HEK293 (cell line): Measurements from ENCODE around the gene PSMD12.
A peak's percentile ranks its signal among the peaks of the same experiment; 100 is the strongest.

Experiments used
- CTCF ChIA-PET: fragments of 350-600 bp; formaldehyde crosslinking; extraction: SDS; loops from one replicate; lab custom pipeline; 2021; ENCODE audit warnings: antibody characterized with exemption; lab: Yijun Ruan, JAX
- POLR2A ChIA-PET: fragments of 300-600 bp; formaldehyde crosslinking; extraction: SDS; loops from one replicate; lab custom pipeline; 2020; ENCODE audit warnings: antibody characterized with exemption, inconsistent platforms; lab: Yijun Ruan, JAX
- H3K27ac ChIP-seq: fragments of 200-500 bp; sonication (Bioruptor generic); 2 replicates; pipeline ENCODE4 v1.5.1; 2014; ENCODE audit warnings: low read depth, low read length, control low read depth, inconsistent platforms; ENCODE audit errors: extremely low read depth
- H3K36me3 ChIP-seq, 2 experiments: fragments of 200-500 bp in 1 of 2; sonication (Bioruptor generic) in 1 of 2; 1 replicate in 1 of 2; 2 replicates in 1 of 2; pipeline ENCODE4 v1.5.1; 2014 to 2017; ENCODE audit warnings: inconsistent platforms in 2 of 2, low read length in 2 of 2; ENCODE audit not compliant: control insufficient read depth in 2 of 2, insufficient read depth in 1 of 2
- H3K4me1 ChIP-seq: fragments of 200-500 bp; sonication (Bioruptor generic); 2 replicates; pipeline ENCODE4 v1.5.1; 2014; ENCODE audit warnings: mild to moderate bottlenecking, low read length, inconsistent platforms; ENCODE audit not compliant: control insufficient read depth, insufficient read depth
- H3K4me3 ChIP-seq: 2 replicates; pipeline ENCODE4 v1.5.1; 2011; ENCODE audit warnings: low read depth, mild to moderate bottlenecking, control low read depth, low read length, moderate library complexity
- H3K9me3 ChIP-seq: fragments of 200-500 bp; sonication (Bioruptor generic); 2 replicates; pipeline ENCODE4 v1.5.1; 2014; ENCODE audit warnings: low read depth, low read length, inconsistent platforms; ENCODE audit not compliant: control insufficient read depth, insufficient read depth
- GLI4 ChIP-seq: fragments of 450-650 bp; formaldehyde crosslinking; IDR thresholded peaks from 2 replicates; pipeline ENCODE4 v1.5.1; 2016; ENCODE audit warnings: missing biosample characterization, missing genetic modification characterization
- PRDM1 ChIP-seq: fragments of 450-650 bp; formaldehyde crosslinking; IDR thresholded peaks from 2 replicates; pipeline ENCODE4; 2016; ENCODE audit warnings: missing biosample characterization, missing genetic modification characterization
- TCF7L2 ChIP-seq: IDR thresholded peaks from 2 replicates; pipeline ENCODE4 v1.6.1; 2011; ENCODE audit warnings: low read depth, mild to moderate bottlenecking, inconsistent platforms, low read length, moderate library complexity, borderline replicate concordance
- ZBTB20 ChIP-seq: fragments of 450-650 bp; formaldehyde crosslinking; IDR thresholded peaks from 2 replicates; pipeline ENCODE4 v1.5.1; 2016; ENCODE audit warnings: missing biosample characterization, missing genetic modification characterization
- ZNF157 ChIP-seq: fragments of 450-650 bp; formaldehyde crosslinking; IDR thresholded peaks from 2 replicates; pipeline ENCODE4 v1.5.1; 2016; ENCODE audit warnings: missing biosample characterization, missing genetic modification characterization
- ZNF174 ChIP-seq: fragments of 450-650 bp; formaldehyde crosslinking; IDR thresholded peaks from 2 replicates; pipeline ENCODE4 v1.5.0; 2017; ENCODE audit warnings: missing biosample characterization, mild to moderate bottlenecking, missing genetic modification characterization
- ZNF366 ChIP-seq: fragments of 450-650 bp; formaldehyde crosslinking; conservative IDR thresholded peaks from 2 replicates; pipeline ENCODE4 v1.5.1; 2016; ENCODE audit warnings: missing biosample characterization, missing genetic modification characterization
- ZNF488 ChIP-seq: fragments of 450-650 bp; formaldehyde crosslinking; IDR thresholded peaks from 2 replicates; pipeline ENCODE4 v1.5.1; 2016; ENCODE audit warnings: missing biosample characterization, missing genetic modification characterization
- ZNF623 ChIP-seq: fragments of 450-650 bp; formaldehyde crosslinking; IDR thresholded peaks from 2 replicates; pipeline ENCODE4 v1.5.1; 2016; ENCODE audit warnings: missing biosample characterization, missing genetic modification characterization
- ZNF626 ChIP-seq: fragments of 450-650 bp; sonication (Bioruptor Pico); formaldehyde crosslinking; IDR thresholded peaks from 2 replicates; pipeline ENCODE4 v1.5.1; 2018; ENCODE audit warnings: missing biosample characterization, missing genetic modification characterization, inconsistent platforms
- ZNF629 ChIP-seq: fragments of 450-650 bp; formaldehyde crosslinking; IDR thresholded peaks from 2 replicates; pipeline ENCODE4 v1.5.1; 2017; ENCODE audit warnings: missing biosample characterization, missing genetic modification characterization
- ZNF670 ChIP-seq: fragments of 450-650 bp; formaldehyde crosslinking; IDR thresholded peaks from 2 replicates; pipeline ENCODE4 v1.5.1; 2016; ENCODE audit warnings: missing biosample characterization, missing genetic modification characterization, low read depth
- ZNF707 ChIP-seq: fragments of 450-650 bp; formaldehyde crosslinking; IDR thresholded peaks from 2 replicates; pipeline ENCODE4 v1.5.1; 2016; ENCODE audit warnings: missing biosample characterization, missing genetic modification characterization
- ZNF785 ChIP-seq: fragments of 450-650 bp; formaldehyde crosslinking; IDR thresholded peaks from 2 replicates; pipeline ENCODE4 v1.5.1; 2016; ENCODE audit warnings: missing biosample characterization, missing genetic modification characterization
- TF ChIP-seq, protein P1 (sequence below): fragments of 450-650 bp; formaldehyde crosslinking; conservative IDR thresholded peaks from 2 replicates; pipeline ENCODE4 v1.5.1; 2016; ENCODE audit warnings: low read depth, missing biosample characterization, missing genetic modification characterization
- TF ChIP-seq, protein P2 (sequence below): fragments of 450-650 bp; formaldehyde crosslinking; IDR thresholded peaks from 2 replicates; pipeline ENCODE4 v1.5.1; 2016; ENCODE audit warnings: missing biosample characterization, missing genetic modification characterization, borderline replicate concordance
- TF ChIP-seq, protein P3 (sequence below): fragments of 450-650 bp; formaldehyde crosslinking; IDR thresholded peaks from 2 replicates; pipeline ENCODE4 v1.5.1; 2017; ENCODE audit warnings: missing biosample characterization, missing genetic modification characterization
- TF ChIP-seq, protein P4 (sequence below): fragments of 450-650 bp; formaldehyde crosslinking; IDR thresholded peaks from 2 replicates; pipeline ENCODE4 v1.5.1; 2016; ENCODE audit warnings: missing biosample characterization, missing genetic modification characterization
- TF ChIP-seq, protein P5 (sequence below): sonication (generic); formaldehyde crosslinking; IDR thresholded peaks from 2 replicates; pipeline ENCODE4 v1.8.1; 2022; ENCODE audit warnings: mild to moderate bottlenecking, moderate library complexity, missing genetic modification reagents

Gene PSMD12

DNA sequence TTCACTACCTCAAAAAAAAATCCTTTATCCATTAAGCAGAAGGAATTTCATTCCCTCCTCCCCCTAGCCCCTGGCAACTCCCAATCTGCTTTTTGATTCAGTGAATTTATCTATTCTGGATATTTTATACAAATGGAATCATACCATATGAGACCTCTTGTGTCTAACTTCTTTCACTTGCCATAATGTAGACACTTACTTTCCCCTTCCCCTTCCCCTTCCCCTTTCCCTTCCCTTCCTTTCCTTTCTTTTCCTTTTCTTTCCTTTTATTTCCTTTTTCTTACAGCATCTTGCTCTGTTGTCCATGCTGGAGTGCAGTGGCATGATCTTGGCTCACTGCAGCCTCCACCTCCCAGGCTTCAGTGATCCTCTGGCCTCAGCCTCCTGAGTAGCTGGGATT is 50.5 kb downstream of the PSMD12 start:
- CTCF ChIA-PET, result interaction anchor here (0.6 kb wide), 3 partner anchors 9 to 401 kb away, joined by 3 to 4 read pairs (median 4); no protein-coding TSS in a partner anchor
- Histone ChIP-seq H3K4me1 (no peaks in the 10 kb centered on the region), H3K36me3 (no peaks in the 10 kb centered on the region), H3K27ac (no peak overlapping the region), H3K9me3 (no peaks in the 10 kb centered on the region), H3K4me3 (no peak overlapping the region)
- POLR2A ChIA-PET, result no interaction called here
- TF ChIP-seq ZNF488 (no peak), PRDM1 (tag by site-specific recombination) (peak; percentile 98), ZNF174 (tag by site-specific recombination) (no peak), ZNF670 (tag by site-specific recombination) (no peak)
- TF ChIP-seq, protein P1, sequence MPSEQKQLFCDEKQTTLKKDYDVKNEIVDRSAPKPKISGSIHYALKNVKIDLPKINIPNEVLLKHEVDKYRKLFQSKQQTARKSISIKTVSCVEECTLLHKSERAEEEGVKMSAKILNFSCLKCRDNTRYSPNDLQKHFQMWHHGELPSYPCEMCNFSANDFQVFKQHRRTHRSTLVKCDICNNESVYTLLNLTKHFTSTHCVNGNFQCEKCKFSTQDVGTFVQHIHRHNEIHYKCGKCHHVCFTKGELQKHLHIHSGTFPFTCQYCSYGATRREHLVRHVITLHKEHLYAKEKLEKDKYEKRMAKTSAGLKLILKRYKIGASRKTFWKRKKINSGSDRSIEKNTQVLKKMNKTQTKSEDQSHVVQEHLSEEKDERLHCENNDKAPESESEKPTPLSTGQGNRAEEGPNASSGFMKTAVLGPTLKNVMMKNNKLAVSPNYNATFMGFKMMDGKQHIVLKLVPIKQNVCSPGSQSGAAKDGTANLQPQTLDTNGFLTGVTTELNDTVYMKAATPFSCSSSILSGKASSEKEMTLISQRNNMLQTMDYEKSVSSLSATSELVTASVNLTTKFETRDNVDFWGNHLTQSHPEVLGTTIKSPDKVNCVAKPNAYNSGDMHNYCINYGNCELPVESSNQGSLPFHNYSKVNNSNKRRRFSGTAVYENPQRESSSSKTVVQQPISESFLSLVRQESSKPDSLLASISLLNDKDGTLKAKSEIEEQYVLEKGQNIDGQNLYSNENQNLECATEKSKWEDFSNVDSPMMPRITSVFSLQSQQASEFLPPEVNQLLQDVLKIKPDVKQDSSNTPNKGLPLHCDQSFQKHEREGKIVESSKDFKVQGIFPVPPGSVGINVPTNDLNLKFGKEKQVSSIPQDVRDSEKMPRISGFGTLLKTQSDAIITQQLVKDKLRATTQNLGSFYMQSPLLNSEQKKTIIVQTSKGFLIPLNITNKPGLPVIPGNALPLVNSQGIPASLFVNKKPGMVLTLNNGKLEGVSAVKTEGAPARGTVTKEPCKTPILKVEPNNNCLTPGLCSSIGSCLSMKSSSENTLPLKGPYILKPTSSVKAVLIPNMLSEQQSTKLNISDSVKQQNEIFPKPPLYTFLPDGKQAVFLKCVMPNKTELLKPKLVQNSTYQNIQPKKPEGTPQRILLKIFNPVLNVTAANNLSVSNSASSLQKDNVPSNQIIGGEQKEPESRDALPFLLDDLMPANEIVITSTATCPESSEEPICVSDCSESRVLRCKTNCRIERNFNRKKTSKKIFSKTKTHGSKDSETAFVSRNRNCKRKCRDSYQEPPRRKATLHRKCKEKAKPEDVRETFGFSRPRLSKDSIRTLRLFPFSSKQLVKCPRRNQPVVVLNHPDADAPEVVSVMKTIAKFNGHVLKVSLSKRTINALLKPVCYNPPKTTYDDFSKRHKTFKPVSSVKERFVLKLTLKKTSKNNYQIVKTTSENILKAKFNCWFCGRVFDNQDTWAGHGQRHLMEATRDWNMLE (tag by site-specific recombination), result no peak

DNA sequence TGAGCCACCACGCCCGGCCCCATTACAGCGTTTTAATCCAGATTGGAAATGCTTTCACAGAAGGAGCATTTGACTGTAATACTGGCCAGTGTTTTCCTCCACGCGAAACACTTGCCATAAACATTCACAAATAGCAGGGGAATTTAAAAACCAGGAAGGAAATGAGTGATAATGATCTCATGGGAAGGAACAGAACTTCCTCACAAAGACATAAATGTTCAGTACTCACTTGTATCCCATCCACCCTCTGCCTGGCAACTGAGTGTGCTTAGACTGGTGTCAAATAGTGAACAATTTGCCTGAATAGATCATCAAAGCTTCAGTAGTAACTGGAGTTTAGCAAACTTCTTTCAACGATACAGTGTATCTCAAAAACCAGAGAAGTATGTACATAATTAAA is 54.1 kb downstream of the PSMD12 start:
- CTCF ChIA-PET, result no interaction called here
- H3K4me3 ChIP-seq, result no peak overlapping the region
- POLR2A ChIA-PET, result no interaction called here
- no peaks in the 10 kb centered on the region for H3K9me3 ChIP-seq
- H3K27ac ChIP-seq, result no peak overlapping the region
- no peak for TF ChIP-seq ZNF785 (tag by site-specific recombination)
- no peaks in the 10 kb centered on the region for H3K36me3 ChIP-seq
- H3K4me1 ChIP-seq, result no peaks in the 10 kb centered on the region

DNA sequence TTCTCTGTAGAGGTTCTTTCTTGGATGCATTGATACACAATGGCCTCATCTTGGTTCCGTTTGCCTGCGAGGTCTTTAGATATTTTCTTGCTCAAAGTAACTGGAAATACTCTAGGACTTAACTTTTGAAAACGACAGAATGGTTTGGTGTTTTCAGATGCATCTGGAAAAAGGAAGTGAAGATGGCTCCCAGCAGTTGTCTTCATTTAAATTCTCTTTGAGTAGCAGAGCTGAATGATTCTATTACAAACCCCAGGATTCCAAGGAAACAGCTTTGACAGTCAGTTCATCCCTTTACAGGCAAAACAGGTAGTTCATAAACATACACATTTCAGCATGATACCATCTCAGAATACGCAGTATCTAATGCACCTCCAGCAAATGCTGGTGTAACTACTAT is 54.8 kb downstream of the PSMD12 start:
- TF ChIP-seq ZBTB20 (tag by site-specific recombination) (no peak), ZNF707 (no peak), ZNF366 (tag by site-specific recombination) (no peak), ZNF623 (tag by site-specific recombination) (no peak), TCF7L2 (no peak), GLI4 (tag by site-specific recombination) (no peak), ZNF157 (no peak), ZNF626 (tag by site-specific recombination) (no peak), ZNF629 (tag by site-specific recombination) (no peak)
- TF ChIP-seq, protein P2, sequence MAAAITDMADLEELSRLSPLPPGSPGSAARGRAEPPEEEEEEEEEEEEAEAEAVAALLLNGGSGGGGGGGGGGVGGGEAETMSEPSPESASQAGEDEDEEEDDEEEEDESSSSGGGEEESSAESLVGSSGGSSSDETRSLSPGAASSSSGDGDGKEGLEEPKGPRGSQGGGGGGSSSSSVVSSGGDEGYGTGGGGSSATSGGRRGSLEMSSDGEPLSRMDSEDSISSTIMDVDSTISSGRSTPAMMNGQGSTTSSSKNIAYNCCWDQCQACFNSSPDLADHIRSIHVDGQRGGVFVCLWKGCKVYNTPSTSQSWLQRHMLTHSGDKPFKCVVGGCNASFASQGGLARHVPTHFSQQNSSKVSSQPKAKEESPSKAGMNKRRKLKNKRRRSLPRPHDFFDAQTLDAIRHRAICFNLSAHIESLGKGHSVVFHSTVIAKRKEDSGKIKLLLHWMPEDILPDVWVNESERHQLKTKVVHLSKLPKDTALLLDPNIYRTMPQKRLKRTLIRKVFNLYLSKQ, result no peak
- TF ChIP-seq, protein P3, sequence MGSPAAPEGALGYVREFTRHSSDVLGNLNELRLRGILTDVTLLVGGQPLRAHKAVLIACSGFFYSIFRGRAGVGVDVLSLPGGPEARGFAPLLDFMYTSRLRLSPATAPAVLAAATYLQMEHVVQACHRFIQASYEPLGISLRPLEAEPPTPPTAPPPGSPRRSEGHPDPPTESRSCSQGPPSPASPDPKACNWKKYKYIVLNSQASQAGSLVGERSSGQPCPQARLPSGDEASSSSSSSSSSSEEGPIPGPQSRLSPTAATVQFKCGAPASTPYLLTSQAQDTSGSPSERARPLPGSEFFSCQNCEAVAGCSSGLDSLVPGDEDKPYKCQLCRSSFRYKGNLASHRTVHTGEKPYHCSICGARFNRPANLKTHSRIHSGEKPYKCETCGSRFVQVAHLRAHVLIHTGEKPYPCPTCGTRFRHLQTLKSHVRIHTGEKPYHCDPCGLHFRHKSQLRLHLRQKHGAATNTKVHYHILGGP, result no peak
- TF ChIP-seq, protein P4, sequence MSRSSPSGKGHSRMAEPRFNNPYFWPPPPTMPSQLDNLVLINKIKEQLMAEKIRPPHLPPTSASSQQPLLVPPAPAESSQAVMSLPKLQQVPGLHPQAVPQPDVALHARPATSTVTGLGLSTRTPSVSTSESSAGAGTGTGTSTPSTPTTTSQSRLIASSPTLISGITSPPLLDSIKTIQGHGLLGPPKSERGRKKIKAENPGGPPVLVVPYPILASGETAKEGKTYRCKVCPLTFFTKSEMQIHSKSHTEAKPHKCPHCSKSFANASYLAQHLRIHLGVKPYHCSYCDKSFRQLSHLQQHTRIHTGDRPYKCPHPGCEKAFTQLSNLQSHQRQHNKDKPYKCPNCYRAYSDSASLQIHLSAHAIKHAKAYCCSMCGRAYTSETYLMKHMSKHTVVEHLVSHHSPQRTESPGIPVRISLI (tag by site-specific recombination), result no peak
- TF ChIP-seq, protein P5, sequence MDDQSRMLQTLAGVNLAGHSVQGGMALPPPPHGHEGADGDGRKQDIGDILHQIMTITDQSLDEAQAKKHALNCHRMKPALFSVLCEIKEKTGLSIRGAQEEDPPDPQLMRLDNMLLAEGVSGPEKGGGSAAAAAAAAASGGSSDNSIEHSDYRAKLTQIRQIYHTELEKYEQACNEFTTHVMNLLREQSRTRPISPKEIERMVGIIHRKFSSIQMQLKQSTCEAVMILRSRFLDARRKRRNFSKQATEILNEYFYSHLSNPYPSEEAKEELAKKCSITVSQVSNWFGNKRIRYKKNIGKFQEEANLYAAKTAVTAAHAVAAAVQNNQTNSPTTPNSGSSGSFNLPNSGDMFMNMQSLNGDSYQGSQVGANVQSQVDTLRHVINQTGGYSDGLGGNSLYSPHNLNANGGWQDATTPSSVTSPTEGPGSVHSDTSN (CRISPR knock-in tag), result no peak
- Histone ChIP-seq H3K27ac (no peak overlapping the region), H3K4me1 (no peaks in the 10 kb centered on the region), H3K4me3 (no peak overlapping the region), H3K9me3 (no peaks in the 10 kb centered on the region), H3K36me3 (no peaks in the 10 kb centered on the region)
- ChIA-PET POLR2A (interaction anchor here (0.6 kb wide), 1 partner anchor 41 kb away, joined by 6 read pairs; no protein-coding TSS in a partner anchor), CTCF (no interaction called here)
